A549 (cell line): ENCODE measurements around the gene AHNAK2. TPM values are rescaled to one million over a fixed set of nuclear protein-coding genes. Genes with fewer than 3 reads are reported as not detected.

ENCODE experiments used
- ATAC-seq, 2 experiments: fragments of 200-7000 bp in 1 of 2; fragments of >200 bp in 1 of 2; cut with Nextera tagmentation in 1 of 2; cut with Tn5 transposase in 1 of 2; 3 replicates each; pipeline versions ENCODE4 v1.8.0 to v1.9.1; 2018 to 2020; ENCODE audit warnings: mild to moderate bottlenecking in 1 of 2, moderate library complexity in 1 of 2
- CTCF ChIA-PET: fragments of 300-600 bp; sonication (Branson Sonifier 250); formaldehyde crosslinking; extraction: SDS; loops from one replicate; lab custom pipeline; 2021; ENCODE audit warnings: antibody characterized with exemption, inconsistent platforms; lab: Yijun Ruan, JAX
- POLR2A ChIA-PET: fragments of 350-600 bp; formaldehyde crosslinking; extraction: SDS; loops from one replicate; lab custom pipeline; 2021; ENCODE audit warnings: antibody characterized with exemption, inconsistent platforms; lab: Yijun Ruan, JAX
- DNase-seq, 2 experiments: peaks; one replicate each; pipeline versions ENCODE4 v3.0.0 to v3.0.0-alpha.2; 2011 to 2016; ENCODE audit warnings: low read depth in 1 of 2, low spot score in 1 of 2
- FAIRE-seq: peaks from 2 replicates; lab custom pipeline; 2011; peaks lifted over from hg19 to GRCh38; lab: Jason Lieb, UNC
- H3K27ac ChIP-seq, 2 experiments: fragments of >200 bp; sonication (Bioruptor Twin); formaldehyde crosslinking; 3 replicates each; pipeline ENCODE4 v1.5.1; 2016 to 2017
- H3K4me1 ChIP-seq: fragments of >200 bp; sonication (Bioruptor Twin); formaldehyde crosslinking; 3 replicates; pipeline ENCODE4 v1.6.1; 2016
- H3K4me2 ChIP-seq: fragments of >200 bp; sonication (Bioruptor Twin); formaldehyde crosslinking; 3 replicates; pipeline ENCODE4 v1.6.1; 2016
- H3K4me3 ChIP-seq: fragments of >200 bp; sonication (Bioruptor Twin); formaldehyde crosslinking; 3 replicates; pipeline ENCODE4 v1.5.1; 2016
- H3K9me3 ChIP-seq: fragments of >200 bp; sonication (Bioruptor Twin); formaldehyde crosslinking; 3 replicates; pipeline ENCODE4 v1.6.1; 2016
- ATOH8 ChIP-seq: fragments of 250-450 bp; sonication (Bioruptor Pico); IDR thresholded peaks from 2 replicates; pipeline ENCODE4 v1.5.0; 2020; ENCODE audit warnings: low read depth, mild to moderate bottlenecking, moderate library complexity
- BHLHE40 ChIP-seq: IDR thresholded peaks from 2 replicates; pipeline ENCODE4 v1.6.1; 2012; ENCODE audit warnings: low read depth, low read length, inconsistent platforms
- EHMT2 ChIP-seq: fragments of 200-600 bp; sonication (generic); IDR thresholded peaks from 2 replicates; pipeline ENCODE4 v1.6.1; 2016; ENCODE audit warnings: antibody characterized with exemption, low read depth, mild to moderate bottlenecking, moderate library complexity
- EP300 ChIP-seq, 2 experiments: fragments of >200 bp; sonication (Bioruptor Twin); formaldehyde crosslinking; IDR thresholded peaks; 2 replicates in 1 of 2; 3 replicates in 1 of 2; pipeline ENCODE4 v1.6.1; 2016 to 2017
- FOSB ChIP-seq: fragments of 250-450 bp; sonication (Bioruptor Pico); IDR thresholded peaks from 2 replicates; pipeline ENCODE4 v1.5.0; 2020; ENCODE audit warnings: mild to moderate bottlenecking, moderate library complexity
- FOSL2 ChIP-seq, 2 experiments: fragments of 450-650 bp in 1 of 2; fragments of >200 bp in 1 of 2; sonication (Bioruptor Twin) in 1 of 2; formaldehyde crosslinking; IDR thresholded peaks; 2 replicates each; pipeline versions ENCODE4 v1.5.0 to v1.6.1; 2016 to 2020; ENCODE audit warnings: mild to moderate bottlenecking in 1 of 2, moderate library complexity in 1 of 2
- HES2 ChIP-seq: fragments of >200 bp; sonication (Bioruptor Twin); formaldehyde crosslinking; IDR thresholded peaks from 2 replicates; pipeline ENCODE4 v1.6.1; 2016
- HOXB13 ChIP-seq: fragments of 250-450 bp; sonication (Bioruptor Pico); IDR thresholded peaks from 2 replicates; pipeline ENCODE4 v1.5.0; 2020; ENCODE audit warnings: low read depth, mild to moderate bottlenecking, moderate library complexity
- KDM5A ChIP-seq: fragments of 200-600 bp; sonication (generic); IDR thresholded peaks from 2 replicates; pipeline ENCODE4 v1.6.1; 2016; ENCODE audit warnings: antibody characterized with exemption, mild to moderate bottlenecking
- MAX ChIP-seq: IDR thresholded peaks from 2 replicates; pipeline ENCODE4 v1.6.1; 2012
- NFE2L2 ChIP-seq: fragments of 150-350 bp; conservative IDR thresholded peaks from 2 replicates; pipeline ENCODE4 v1.6.1; 2014; ENCODE audit warnings: low read length
- PBX3 ChIP-seq: IDR thresholded peaks from 2 replicates; pipeline ENCODE4 v1.6.1; 2012
- POLR2A ChIP-seq: IDR thresholded peaks from 2 replicates; pipeline ENCODE4 v1.6.1; 2012; ENCODE audit warnings: mild to moderate bottlenecking, low read length
- RARB ChIP-seq: fragments of 250-450 bp; sonication (Bioruptor Pico); IDR thresholded peaks from 2 replicates; pipeline ENCODE4 v1.8.0; 2021; ENCODE audit warnings: mild to moderate bottlenecking, moderate library complexity
- RNF2 ChIP-seq: fragments of 200-600 bp; sonication (generic); IDR thresholded peaks from 2 replicates; pipeline ENCODE4 v1.6.1; 2016; ENCODE audit warnings: low read depth, mild to moderate bottlenecking, antibody characterized with exemption, moderate library complexity, borderline replicate concordance
- SMC3 ChIP-seq: fragments of >200 bp; sonication (Bioruptor Twin); formaldehyde crosslinking; IDR thresholded peaks from 3 replicates; pipeline ENCODE4 v1.6.1; 2018; ENCODE audit warnings: inconsistent platforms
- TP53 ChIP-seq: fragments of 250-450 bp; sonication (Bioruptor Pico); IDR thresholded peaks from 2 replicates; pipeline ENCODE4 v1.5.0; 2021; ENCODE audit warnings: mild to moderate bottlenecking, moderate library complexity
- ZNF302 ChIP-seq: fragments of 250-450 bp; sonication (Bioruptor Pico); IDR thresholded peaks from 2 replicates; pipeline ENCODE4 v1.9.0; 2021; ENCODE audit warnings: inconsistent platforms, mild to moderate bottlenecking, moderate library complexity
- WGBS: methylation state at CpG from one replicate; pipeline ENCODE4 v1.1.6; 2017; ENCODE audit errors: missing lambda C conversion rate; 5-methylcytosine and 5-hydroxymethylcytosine counted together
- polyA plus RNA-seq, 4 experiments: library from polyadenylated mRNA; depleted of rRNA in 3 of 4; stranded (reverse); fragments of >200 nt; fragmentation: RNase III in 1 of 4; extraction: RNeasy Plus Mini Kit Qiagen cat#74134 plus additional on column Dnase treatment in 1 of 4; gene quantifications; 2 replicates in 3 of 4; 3 replicates in 1 of 4; pipeline ENCODE4 v1.2.3, GENCODE V29; 2011 to 2017
- TF ChIP-seq, protein P1 (sequence below): fragments of >200 bp; sonication (Bioruptor Twin); formaldehyde crosslinking; IDR thresholded peaks from 3 replicates; pipeline ENCODE4 v1.5.1; 2016
- TF ChIP-seq, protein P2 (sequence below): fragments of 450-650 bp; IDR thresholded peaks from 2 replicates; pipeline ENCODE4 v1.6.1; 2014; ENCODE audit warnings: antibody characterized with exemption

AHNAK2 gene
- polyA plus RNA-seq, 2 of the 4 experiments (the other 2 are of a cell fraction), result 43.3 to 43.7 TPM

- TF ChIP-seq EHMT2 (no peak), HES2 (no peak), RARB (CRISPR knock-in tag) (no peak), RNF2 (no peak), PBX3 (no peak), KDM5A (no peak), MAX (no peak), ATOH8 (CRISPR knock-in tag) (no peak), POLR2A (no peak)
- TF ChIP-seq, protein P1, sequence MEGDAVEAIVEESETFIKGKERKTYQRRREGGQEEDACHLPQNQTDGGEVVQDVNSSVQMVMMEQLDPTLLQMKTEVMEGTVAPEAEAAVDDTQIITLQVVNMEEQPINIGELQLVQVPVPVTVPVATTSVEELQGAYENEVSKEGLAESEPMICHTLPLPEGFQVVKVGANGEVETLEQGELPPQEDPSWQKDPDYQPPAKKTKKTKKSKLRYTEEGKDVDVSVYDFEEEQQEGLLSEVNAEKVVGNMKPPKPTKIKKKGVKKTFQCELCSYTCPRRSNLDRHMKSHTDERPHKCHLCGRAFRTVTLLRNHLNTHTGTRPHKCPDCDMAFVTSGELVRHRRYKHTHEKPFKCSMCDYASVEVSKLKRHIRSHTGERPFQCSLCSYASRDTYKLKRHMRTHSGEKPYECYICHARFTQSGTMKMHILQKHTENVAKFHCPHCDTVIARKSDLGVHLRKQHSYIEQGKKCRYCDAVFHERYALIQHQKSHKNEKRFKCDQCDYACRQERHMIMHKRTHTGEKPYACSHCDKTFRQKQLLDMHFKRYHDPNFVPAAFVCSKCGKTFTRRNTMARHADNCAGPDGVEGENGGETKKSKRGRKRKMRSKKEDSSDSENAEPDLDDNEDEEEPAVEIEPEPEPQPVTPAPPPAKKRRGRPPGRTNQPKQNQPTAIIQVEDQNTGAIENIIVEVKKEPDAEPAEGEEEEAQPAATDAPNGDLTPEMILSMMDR, result no peak
- TF ChIP-seq, protein P2, sequence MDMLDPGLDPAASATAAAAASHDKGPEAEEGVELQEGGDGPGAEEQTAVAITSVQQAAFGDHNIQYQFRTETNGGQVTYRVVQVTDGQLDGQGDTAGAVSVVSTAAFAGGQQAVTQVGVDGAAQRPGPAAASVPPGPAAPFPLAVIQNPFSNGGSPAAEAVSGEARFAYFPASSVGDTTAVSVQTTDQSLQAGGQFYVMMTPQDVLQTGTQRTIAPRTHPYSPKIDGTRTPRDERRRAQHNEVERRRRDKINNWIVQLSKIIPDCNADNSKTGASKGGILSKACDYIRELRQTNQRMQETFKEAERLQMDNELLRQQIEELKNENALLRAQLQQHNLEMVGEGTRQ, result no peak
- POLR2A ChIA-PET, result no interaction called here
- H3K4me2 ChIP-seq, result no peak overlapping the region
- H3K4me1 ChIP-seq, result no peaks in the 10 kb centered on the region
- no peak for ATAC-seq
- FAIRE-seq, result no peak
- no peak overlapping the region for H3K27ac ChIP-seq
- H3K4me3 ChIP-seq, result no peak overlapping the region
- CTCF ChIA-PET, result interaction anchor here (1.3 to 2.5 kb wide), 7 partner anchors 8 to 120 kb away, joined by 3 to 10 read pairs (median 4); no protein-coding TSS in a partner anchor
- peaks cover 8% of the 10 kb centered on the region for H3K9me3 ChIP-seq
- DNase-seq, result no peak
- WGBS, result 70% methylated on average over 6 of the region's 10 CpGs
Measured at GRCh38 chr14:104925214-104925854, 52.8 kb downstream of the AHNAK2 start.

DNA sequence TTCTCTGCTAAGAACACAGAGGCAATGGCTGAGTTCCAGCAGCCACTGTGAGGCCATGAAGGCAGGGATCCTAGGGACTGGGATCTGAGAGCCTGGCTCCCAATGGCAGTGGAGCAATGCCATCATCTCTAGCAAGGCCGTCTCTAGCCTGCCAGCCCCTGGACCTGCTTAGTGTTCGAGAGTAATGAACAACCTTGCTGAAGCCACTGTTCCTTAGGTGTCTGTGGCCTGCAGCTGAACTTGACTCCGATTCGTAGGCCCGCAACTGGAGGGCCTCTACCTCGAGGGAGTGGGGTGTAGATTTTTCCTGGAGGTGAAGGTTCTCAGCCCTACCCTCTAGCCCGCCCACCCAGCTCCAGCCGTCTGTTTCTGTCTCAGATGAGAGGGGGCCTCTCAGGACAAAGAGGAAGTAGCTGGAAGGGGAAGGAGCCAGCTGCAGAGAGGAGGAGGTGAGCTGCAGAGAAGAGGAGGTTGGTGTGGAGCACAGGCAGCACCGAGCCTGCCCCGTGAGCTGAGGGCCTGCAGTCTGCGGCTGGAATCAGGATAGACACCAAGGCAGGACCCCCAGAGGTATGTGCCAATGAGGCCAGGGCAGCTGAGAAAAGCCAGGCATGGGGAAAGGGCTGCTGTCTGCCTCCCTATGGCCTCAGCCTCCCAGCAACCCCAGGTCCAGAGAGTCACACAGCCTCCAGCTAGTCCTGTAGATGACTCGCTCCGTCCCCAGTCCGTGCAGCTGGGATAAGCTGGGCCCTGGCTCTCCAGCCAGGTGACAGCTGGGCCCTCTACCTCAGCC is 53.6 kb downstream of the AHNAK2 start, which contains the start of gene PLD4:
TSS of gene PLD4 (plus strand) at position 459 of the 793 bp plus-strand sequence. CDS start 2,262 bp downstream, outside the sequence.
- DNase-seq (no peak), ATAC-seq (no peak), FAIRE-seq (no peak)
- Histone ChIP-seq H3K27ac (no peak within 1 kb of the TSS), H3K9me3 (peaks cover 8% of the 10 kb centered on the region), H3K4me3 (no peak within 1 kb of the TSS), H3K4me1 (no peaks in the 10 kb centered on the region), H3K4me2 (no peak within 1 kb of the TSS)
- 75% methylated on average over 14 of the region's 14 CpGs for WGBS
- CTCF ChIA-PET, result interaction anchor here (1.3 to 2.5 kb wide), 7 partner anchors 9 to 121 kb away, joined by 3 to 10 read pairs (median 4); no protein-coding TSS in a partner anchor
- POLR2A ChIA-PET, result no interaction called here
- TF ChIP-seq NFE2L2, result no peak
- no peak for TF ChIP-seq BHLHE40
- TF ChIP-seq SMC3, result no peak
- TF ChIP-seq PBX3, result no peak
- TF ChIP-seq HOXB13 (CRISPR knock-in tag), result no peak
- TF ChIP-seq TP53 (CRISPR knock-in tag), result no peak
- no peak for TF ChIP-seq ZNF302
- no peak for TF ChIP-seq FOSL2 (IDR thresholded peaks at IDR 0.05)
- no peak for TF ChIP-seq FOSL2 (CRISPR knock-in tag; IDR thresholded peaks at IDR 0.05)
- TF ChIP-seq EP300 (IDR thresholded peaks at IDR 0.05), result no peak
- no peak for TF ChIP-seq FOSB (CRISPR knock-in tag)
